GM18873 (cell line): Measurements from ENCODE around the gene HOTAIR.

Source experiments
- ATAC-seq: cut with Tn5 transposase; IDR thresholded peaks from one replicate; pipeline ENCODE4 v1.9.1; 2021; ENCODE audit warnings: mild to moderate bottlenecking, moderate library complexity, moderate number of reproducible peaks; ENCODE audit not compliant: unreplicated experiment, low FRiP score

HOTAIR gene

GRCh38 chr12:53963434-53964314, 11.1 kb downstream of the HOTAIR start:
- ATAC-seq = no peak

DNA sequence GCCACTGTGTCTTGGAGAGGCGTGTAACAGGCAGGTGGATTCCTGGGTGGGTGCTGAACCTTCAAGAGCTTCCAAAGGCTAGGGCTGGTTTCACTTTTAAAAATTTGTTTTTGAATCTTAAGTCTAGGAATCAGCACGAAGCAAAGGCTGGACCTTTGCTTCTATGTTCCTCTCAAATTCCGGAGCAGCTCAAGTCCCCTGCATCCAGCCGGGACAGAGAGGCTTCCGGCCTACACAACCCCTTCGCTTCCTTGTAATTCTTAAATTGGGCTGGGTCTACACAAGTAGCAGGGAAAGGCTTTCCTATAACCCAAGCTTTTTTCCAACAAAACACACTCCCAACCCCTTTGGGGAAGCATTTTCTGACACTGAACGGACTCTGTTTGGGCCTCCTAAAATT, 11.7 kb downstream of the HOTAIR start:
- ATAC-seq = no peak

- ATAC-seq = no peak
These were observed 13.6 kb downstream of the HOTAIR start for GRCh38 chr12:53961025-53961761.

- no peak for ATAC-seq
These were observed 14.3 kb downstream of the HOTAIR start for GRCh38 chr12:53960187-53961024.

GRCh38 chr12:53959314-53959713, 15.4 kb downstream of the HOTAIR start:
- no peak for ATAC-seq

- ATAC-seq = no peak
These were observed 16.6 kb downstream of the HOTAIR start for GRCh38 chr12:53958128-53958527.

DNA sequence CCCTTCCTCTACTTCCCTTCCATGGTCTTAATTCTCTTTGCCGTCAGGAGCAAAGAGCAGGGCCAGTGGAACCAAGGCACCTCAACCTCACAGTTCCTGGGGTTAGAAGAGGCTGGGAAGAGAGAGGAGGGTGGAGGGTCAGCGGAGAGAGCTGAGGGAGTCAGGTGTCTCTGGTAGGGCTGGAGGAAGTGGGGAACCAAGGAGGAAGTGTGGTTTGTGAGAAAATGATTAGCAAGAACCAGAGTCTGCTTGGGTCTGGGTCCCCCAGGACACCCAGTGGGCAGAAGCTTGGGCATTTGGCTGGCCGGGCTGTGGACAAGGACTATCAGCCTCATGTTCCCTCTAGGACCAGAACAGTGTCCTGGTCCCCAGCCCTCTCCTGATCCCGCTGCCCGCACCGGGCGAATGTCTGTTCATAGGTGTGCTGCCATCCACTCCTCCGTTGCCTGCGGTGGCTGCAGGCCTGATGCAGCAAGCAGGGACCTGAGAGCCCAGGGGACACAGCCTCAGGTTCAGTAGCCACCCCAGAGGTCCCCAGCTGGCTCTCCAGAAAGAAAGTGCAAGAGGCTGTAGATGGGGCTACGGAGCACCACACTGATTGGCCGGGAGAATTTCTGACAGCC, 17.7 kb downstream of the HOTAIR start:
- no peak for ATAC-seq

GRCh38 chr12:53956251-53956887, 18.4 kb downstream of the HOTAIR start:
- ATAC-seq = no peak

- ATAC-seq = no peak
These were observed 18.9 kb downstream of the HOTAIR start for GRCh38 chr12:53955776-53956250.

- no peak for ATAC-seq
These were observed 19.5 kb downstream of the HOTAIR start for GRCh38 chr12:53955036-53955775.

DNA sequence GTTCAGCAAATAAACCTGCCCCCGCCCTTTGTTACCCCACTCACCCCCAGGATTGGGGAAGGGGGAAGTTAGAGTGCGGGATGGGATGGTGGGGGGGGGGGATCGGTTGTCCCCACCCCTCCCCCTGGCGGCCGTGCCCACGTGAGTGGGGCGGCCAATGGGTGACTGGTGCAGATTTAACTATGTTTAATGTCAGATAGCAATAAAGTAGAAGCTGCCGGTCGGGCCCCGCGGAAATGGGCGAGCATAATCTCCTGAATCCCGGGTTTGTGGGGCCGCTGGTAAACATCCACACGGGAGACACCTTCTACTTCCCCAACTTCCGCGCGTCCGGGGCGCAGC, 20.1 kb downstream of the HOTAIR start, which contains the start of gene HOXC12:
Gene HOXC12, plus strand, starts transcription at position 210 of the 342 bp plus-strand sequence. Its CDS starts 27 bp downstream, at position 237.
- ATAC-seq = no peak

- ATAC-seq = no peak
These were observed 20.7 kb downstream of the HOTAIR start for GRCh38 chr12:53953831-53954693.

DNA sequence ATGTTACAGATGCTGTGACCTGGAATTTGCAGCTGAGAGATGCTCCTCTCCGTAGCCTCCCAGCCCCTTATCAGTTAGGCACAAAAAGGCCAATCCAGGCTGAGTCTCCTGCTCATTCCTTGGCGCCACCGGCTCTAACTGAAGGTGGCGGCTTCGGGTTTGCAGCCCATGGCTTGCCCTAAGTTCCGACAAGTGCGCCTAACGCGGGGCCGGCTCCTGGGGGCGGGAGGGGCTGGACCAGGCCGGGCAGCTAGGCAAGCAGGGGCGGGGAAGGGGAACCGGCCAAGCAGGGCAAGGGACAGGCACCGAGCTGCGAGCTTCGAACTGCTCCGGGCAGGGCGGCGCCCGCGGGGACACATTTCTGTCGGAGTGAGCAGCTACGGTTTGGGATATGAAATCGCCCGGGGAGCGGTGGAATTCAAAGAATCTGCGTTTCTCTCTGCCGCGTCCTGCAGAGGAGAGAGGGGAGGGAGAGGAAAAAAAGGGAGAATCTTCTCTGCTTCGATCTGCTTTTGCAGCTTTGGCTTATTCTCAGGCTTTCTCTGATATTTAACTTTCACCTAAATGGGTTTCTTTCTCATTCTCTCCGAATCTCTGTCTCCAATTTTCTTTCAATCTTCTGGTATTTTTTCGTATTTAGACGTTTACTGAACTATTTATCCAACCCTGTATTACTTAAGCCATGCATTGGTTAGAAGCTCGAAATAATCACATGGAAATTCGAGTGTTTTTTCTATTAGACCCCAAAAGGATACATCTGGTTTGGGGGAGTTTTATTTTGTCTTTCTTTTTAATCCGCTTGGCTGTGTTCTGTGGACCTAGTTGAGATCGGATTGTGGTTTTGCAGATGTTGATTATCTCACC, 21.7 kb downstream of the HOTAIR start:
- ATAC-seq = no peak

GRCh38 chr12:53952335-53952694, 22.4 kb downstream of the HOTAIR start:
- no peak for ATAC-seq

DNA sequence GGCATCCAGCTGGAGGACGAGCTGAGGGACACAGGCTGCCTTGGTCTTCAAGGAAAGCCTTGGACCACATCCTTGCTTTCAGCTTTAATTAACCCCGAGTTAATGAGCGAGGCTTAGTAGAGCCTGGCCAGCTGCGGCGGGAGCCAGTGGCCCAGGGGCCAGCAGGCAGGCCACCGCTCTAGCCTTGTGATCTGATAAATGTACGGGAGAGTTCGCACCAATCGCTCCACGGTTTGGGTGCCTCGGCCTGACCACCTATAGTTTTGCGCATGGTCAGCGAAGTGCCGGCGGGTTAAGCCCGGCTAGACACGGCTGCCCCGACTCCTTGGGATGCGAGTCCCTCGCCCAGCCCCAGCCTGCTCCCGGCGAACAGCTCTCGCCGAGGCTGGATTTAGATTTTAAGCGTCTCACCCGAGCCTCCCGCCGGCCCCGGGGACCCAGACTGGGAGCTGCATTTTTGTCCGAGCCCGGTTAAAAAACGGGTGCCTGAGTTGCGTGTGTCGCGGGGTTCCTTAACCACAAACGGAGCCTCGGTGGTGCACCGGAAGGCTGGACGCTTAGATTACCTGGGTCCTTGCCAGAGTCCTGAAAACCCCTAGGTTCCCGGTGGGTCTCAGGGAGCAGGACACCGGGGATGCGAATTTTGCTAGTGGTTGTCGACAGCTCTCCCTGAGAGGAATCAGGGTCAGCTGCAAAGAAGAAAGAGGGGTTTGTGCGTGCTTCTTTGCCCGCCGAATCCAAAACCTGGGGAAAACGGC, 23.0 kb downstream of the HOTAIR start:
- no peak for ATAC-seq

DNA sequence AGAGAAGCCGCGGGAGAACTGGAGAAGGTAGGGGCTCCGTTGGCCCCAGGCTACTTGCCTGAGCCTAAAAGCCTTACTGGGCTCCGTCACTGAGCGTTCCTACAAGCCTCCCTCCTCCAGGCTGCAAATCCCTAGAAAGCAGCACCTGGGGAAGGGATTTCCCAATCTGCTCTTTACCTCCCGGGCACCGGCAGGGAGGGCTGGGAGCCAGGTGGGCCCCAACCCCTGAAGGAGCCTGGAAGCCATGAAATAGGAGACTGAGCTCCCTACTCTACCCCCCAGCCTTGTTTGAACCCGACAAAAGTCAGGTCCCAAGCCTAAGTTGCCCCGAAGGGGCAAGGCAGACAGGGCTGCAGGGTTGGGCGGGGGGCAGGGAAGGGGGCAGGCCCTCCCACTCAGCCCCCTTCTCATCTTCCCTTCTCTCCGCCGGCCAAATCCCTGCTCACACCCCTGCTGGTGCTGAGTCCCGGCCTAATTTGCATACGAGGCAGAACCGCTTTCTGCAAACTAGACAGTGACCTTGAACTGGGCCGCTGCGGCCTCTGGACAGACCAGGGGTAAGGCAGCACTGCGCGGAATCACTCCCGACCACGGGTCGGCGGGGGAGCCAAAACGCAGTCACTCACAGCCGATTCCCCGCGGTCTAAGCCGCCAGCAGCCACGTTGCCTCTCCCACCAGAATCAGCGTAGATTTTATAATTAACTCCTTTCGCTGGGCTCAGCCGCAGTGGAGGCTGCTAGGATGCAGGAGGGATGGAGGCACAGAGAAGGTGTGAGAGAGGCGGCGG, 23.8 kb downstream of the HOTAIR start:
- no peak for ATAC-seq
